ENCODE results near the gene PARVG.
"Not testable (repeated sequence)": the region's sequence is repeated elsewhere in the genome, so short reads cannot be mapped to it uniquely, and the experiment has no call there.

The PARVG gene

DNA sequence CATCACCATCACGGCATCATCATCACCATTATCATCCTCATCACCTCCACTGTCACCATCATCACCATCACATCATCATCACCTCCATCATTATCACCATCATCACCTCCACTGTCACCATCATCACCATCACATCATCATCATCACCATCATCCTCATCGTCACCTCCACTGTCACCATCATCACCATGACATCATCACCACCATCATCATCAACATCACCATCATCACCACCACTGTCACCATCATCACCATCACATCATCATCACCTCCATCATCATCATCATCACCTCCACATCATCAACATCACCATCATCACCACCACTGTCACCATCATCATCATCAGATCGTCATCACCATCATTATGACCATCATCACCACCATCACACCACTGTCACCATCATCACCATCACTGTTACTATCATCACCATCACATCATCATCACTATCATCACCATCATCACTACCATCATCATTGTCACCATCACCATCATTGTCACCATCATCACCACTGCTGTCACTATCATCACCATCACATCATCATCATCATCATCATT is 32.8 kb downstream of the PARVG start:
- no peak for DNase-seq (ENCODE audit: low read depth)

GRCh38 chr22:44214187-44214586 is 33.5 kb downstream of the PARVG start:
- no peak for DNase-seq (ENCODE audit: low read depth)

DNA sequence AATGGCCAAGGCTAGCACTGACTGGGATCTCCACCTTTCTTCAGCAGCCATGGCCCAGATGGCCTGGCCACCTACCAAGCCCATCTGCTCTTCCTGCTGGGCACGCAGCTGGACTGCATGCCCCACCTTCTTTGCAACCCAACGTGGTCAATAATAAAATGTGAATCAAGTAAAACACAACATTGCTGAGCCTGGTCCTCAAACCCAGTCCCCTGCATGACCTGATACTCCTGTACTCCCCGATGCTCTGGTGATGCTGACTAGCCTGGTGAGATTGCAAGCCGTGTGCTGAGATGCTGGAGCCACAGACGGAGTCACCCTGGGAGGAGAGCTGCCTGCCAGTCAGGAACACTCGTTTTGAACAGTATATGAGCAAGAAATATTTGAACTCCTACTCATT is 34.0 kb downstream of the PARVG start:
- no peak for DNase-seq (ENCODE audit: low read depth)

GRCh38 chr22:44215287-44215686 is 34.6 kb downstream of the PARVG start:
- no peak for DNase-seq (ENCODE audit: low read depth)

DNA sequence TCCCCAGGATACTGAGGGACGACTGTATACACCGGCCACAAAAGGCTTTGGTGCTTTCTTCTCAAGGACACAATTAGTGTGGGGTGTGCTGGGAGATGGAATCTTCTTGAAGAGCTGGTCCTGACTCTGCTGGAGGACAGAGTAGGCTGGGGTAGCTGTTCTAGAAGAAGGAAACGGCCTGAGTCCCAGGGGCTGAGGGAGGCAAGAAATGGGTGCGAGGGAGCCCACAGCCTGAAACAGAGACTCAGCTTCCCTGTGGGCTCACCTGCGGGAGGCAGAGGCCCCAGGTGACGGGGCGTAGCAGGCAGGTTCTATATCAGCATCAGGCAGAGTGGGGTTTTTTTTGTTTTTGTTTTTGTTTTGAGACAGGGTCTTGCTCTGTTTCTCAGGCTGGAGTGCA is 36.6 kb downstream of the PARVG start:
- DNase-seq (ENCODE audit: low read depth), result no peak

DNA sequence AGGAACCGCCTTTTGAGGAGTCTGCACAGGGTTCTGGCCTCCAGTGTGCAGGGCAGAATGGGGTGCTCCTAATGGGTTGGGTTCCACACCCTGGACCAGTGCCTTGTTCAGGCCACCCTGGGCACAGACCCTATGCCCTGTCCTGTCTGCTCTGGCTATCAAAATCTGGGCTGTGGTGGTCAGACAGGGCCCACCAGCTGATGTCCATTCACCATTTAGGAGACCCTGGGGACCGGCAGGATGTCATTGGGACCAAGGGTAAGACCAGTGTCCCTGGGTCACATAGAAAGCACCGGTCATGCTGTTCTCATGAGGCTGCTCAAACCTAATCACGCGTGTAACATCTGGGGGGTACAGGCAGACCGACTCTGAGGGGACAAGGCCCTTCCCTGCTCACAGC is 37.3 kb downstream of the PARVG start:
- DNase-seq (ENCODE audit: low read depth), result no peak

- DNase-seq (ENCODE audit: low read depth), result no peak
Measured at GRCh38 chr22:44219101-44219870, 38.6 kb downstream of the PARVG start.

GRCh38 chr22:44220727-44221680 is 40.3 kb downstream of the PARVG start:
- DNase-seq (ENCODE audit: low read depth), result no peak

GRCh38 chr22:44221710-44222475 is 41.2 kb downstream of the PARVG start:
- DNase-seq (ENCODE audit: low read depth), result no peak

- no peak for DNase-seq (ENCODE audit: low read depth)
Measured at GRCh38 chr22:44224166-44224565, 43.4 kb downstream of the PARVG start.

DNA sequence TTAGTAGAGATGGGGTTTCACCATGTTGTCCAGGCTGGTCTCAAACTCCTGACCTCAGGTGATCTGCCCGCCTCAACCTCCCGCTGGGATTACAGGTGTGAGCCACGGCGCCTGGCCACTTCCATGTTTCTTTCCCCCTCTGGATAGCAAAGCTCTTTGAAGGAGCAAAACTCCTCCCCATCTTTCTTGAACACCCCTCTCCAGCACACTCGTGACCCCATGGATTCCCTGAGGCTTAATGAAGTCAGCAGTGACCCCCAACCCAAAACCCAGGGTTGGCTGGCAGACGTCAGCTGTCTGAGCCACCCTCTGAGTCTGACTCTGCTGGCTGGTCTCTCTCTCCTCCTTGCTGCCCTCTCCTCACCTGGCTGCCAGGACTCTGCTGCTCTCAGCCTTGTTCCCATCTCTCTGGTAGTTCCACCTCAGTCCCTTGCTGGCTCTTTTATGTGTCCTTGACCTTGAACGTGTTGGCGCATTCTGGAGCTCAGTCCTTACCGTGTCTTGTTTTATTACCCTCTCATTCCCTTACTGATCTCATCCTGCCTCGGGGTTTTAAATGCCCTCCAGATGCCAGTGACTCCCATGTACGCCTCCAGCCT is 44.5 kb downstream of the PARVG start:
- DNase-seq (ENCODE audit: low read depth), result no peak

DNA sequence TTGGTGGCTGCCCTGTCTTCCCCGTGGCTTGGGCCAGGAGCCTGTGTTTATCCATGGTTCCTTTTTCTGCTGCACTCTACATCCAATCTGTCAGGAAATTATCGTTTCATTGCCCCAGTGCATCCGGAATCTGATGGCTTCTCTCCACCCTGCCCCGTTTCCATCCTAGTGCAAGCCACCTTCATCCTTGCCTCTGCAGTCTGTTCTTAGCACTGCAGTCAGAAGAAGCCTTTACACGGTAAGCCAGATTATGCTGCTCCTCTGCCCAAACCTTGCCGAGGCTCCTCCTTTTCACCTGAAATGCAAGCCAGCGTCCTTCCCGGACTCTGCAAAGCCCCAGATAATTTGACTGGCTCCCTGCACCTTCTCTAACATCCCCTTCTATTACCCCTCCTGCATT is 45.1 kb downstream of the PARVG start:
- no peak for DNase-seq (ENCODE audit: low read depth)

DNA sequence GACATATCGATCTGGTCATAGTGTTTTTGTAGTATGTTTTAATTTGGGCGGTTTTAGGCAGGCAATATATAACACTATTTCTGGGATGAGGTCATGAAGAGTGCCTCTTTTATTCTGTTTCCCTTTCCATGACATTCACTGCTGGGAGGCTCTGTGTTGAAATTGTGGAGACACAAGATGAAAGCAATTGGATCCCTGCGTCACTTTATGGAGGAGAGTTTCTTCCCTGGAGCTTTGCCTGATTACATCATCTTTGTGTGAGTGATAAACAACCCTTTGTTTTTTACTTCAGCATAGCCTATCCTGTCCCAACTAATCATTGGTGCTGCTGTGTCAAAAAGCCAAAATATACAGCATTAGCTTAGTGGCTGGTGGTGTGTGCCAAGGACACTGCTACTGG is 48.6 kb downstream of the PARVG start:
- DNase-seq (ENCODE audit: low read depth), result no peak

GRCh38 chr22:44229809-44230208 is 49.1 kb downstream of the PARVG start:
- DNase-seq (ENCODE audit: low read depth), result no peak

DNA sequence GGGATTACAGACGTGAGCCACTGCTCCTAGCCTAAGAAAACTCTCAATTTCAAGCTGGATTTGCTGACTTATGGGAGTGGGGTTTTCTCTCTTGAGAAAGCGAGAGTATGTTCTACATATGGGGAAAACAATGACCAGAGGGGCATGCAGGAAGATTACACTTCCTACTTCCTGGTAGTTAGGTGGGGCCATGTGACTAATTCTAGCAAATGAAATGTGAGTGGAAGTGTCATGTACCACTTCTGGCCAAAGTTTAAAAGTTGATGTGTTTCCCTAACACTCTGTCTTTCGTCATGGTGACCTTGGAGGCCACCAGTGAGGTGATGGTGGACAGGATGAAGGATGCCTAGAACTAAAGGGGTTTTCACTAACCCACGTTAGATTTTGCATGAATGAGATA is 50.5 kb downstream of the PARVG start:
- DNase-seq (ENCODE audit: low read depth), result no peak

DNA sequence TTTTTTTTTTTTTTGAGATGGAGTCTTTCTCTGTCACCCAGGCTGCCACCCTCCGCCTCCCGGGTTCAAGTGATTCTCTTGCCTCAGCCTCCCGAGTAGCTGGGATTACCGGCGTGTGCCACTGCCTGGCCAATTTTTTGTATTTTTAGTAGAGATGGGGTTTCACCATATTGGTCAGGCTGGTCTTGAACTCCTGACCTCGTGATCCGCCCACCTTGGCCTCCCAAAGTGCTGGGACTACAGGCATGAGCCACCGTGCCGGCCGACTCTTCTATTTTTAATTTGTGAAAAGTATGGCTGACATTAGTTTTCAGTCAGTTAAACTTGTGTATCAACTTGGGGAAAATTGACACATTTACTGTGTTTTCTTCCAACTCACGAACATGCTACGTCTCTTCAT is 53.6 kb downstream of the PARVG start:
- DNase-seq (ENCODE audit: low read depth), result not testable (repeated sequence)

- no peak for DNase-seq (ENCODE audit: low read depth)
Measured at GRCh38 chr22:44237290-44237689, 56.6 kb downstream of the PARVG start.

- DNase-seq (ENCODE audit: low read depth), result not testable (repeated sequence)
Measured at GRCh38 chr22:44241121-44241520, 60.4 kb downstream of the PARVG start.

- DNase-seq (ENCODE audit: low read depth), result no peak
Measured at GRCh38 chr22:44242946-44243724, 62.4 kb downstream of the PARVG start.

- no peak for DNase-seq (ENCODE audit: low read depth)
Measured at GRCh38 chr22:44243761-44244160, 63.0 kb downstream of the PARVG start.

GRCh38 chr22:44244265-44244822 is 63.6 kb downstream of the PARVG start:
- DNase-seq (ENCODE audit: low read depth), result no peak
